ENCODE data around the gene CLCNKB.

- no peak for TF ChIP-seq CTCF (IDR thresholded peaks at IDR 0.05)
- TF ChIP-seq ZFX (IDR thresholded peaks at IDR 0.05; ENCODE audit: borderline replicate concordance) = no peak
These were observed 21.2 kb upstream of the CLCNKB start for GRCh38 chr1:16022393-16022792.
